ENCODE results near the gene DHH. TPM values are rescaled to one million over a fixed set of nuclear protein-coding genes. Genes with fewer than 3 reads are reported as not detected.

DHH gene
- polyA plus RNA-seq, 1 donor from 2014 or later, result not detected

DNA sequence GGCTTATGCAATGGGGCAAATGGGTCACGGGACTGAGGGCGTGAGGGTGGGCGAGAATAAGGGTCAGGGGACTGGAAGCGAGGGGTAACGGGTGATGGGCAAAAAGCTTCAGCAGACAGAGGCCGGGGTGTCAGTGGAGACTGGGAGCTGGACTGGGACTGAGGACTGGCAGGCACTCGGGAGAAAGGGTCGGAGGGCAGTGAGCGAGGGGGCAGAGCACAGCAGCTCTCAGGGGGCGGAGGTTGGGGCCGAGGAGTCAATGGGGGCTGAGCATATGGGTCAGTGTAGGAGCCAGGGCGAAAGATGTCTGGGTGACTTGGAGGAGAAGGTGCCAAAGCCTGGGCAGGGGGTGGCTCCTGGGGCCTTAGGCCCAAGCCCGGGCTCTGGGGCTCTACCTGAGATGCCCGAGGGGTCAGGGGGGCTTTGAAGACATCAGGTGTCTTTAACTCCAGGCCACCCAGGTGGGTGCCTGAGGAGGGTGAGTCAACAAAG, 54.2 kb downstream of the DHH start:
- Mint-ChIP-seq H3K27me3 (no peaks in the 10 kb centered on the region), H3K4me1 (peaks cover 0 to 4% (median 0%) of the 10 kb centered on the region in 3 donors), H3K27ac (peak overlapping the region in 1 of 3 donors; percentile 91), H3K36me3 (peaks cover 6% of the 10 kb centered on the region), H3K4me3 (no peak overlapping the region), H3K9me3 (no peaks in the 10 kb centered on the region)

DNA sequence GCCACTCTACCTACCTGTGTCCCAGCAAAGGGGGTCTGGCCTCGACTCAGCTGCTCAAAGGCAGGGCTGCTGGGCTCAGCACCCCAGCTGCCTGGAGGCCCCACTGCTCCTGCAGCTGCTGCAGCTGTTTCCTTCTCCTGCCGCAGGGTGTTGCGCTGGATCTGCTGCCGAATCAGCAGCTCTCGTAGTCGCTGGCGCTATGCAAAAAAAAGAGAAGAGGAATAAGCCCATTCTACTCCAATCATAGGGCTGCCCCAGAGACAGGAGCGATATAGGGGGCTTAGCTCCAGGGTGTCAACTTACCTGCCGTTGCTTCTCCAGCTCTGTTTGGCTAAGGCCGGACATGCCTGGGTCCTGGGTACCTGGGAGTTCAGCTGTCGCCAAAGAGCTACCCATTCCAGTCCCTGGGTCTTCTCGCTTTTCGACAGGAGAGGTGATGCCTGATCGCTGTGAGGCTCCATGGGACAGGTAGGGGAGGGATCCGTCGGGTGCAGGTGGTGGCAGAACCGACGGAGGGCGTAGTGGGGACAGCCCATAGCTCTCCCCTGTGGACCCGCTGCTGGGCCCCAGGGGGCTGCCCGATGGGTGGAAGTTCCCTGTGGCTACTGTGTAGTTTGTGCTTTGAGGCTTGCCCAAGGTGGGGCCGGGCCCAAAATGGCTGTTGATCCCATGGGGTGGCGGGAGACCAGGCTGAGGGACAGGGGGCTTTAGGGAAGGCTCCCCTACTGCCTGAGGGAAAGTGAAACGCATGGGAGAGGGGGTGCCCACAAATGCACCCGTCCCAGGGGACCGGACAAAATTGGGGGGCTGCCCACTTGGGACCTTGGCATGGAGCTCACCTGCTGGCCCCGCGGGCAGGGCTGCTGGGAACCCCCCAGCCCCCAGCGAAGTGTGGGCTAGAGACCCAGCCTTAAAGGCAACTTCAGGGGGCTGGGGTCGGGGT, 54.9 kb downstream of the DHH start:
- peaks cover 0 to 4% (median 0%) of the 10 kb centered on the region in 3 donors for H3K4me1 Mint-ChIP-seq
- H3K36me3 Mint-ChIP-seq, result peaks cover 5% of the 10 kb centered on the region
- no peaks in the 10 kb centered on the region for H3K27me3 Mint-ChIP-seq
- peak overlapping the region in 1 of 3 donors; percentile 91 for H3K27ac Mint-ChIP-seq
- no peak overlapping the region for H3K4me3 Mint-ChIP-seq
- H3K9me3 Mint-ChIP-seq, result no peaks in the 10 kb centered on the region

GRCh38 chr12:49038291-49038955, 56.2 kb downstream of the DHH start:
- Mint-ChIP-seq H3K36me3 (peaks cover 3% of the 10 kb centered on the region), H3K4me3 (no peak overlapping the region), H3K27ac (peak overlapping the region in 1 of 3 donors; percentile 19), H3K27me3 (no peaks in the 10 kb centered on the region), H3K4me1 (peaks cover 0 to 1% (median 0%) of the 10 kb centered on the region in 3 donors), H3K9me3 (no peaks in the 10 kb centered on the region)

DNA sequence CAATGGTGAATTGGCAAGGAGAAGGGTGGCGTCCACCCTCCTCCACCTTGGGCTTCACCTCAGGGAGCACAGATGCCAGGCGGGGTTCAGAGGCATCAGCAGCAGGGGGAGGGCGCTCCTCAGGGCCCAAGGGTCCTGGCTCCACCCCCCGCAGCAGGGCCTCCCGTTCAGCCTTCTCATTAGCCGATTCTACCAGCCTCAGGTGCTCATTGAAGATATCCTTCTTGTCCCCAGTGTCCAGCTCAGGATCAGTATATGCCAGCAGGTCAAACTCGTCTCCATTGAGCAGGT, 56.7 kb downstream of the DHH start:
- Mint-ChIP-seq H3K36me3 (peaks cover 3% of the 10 kb centered on the region), H3K9me3 (no peaks in the 10 kb centered on the region), H3K4me3 (no peak overlapping the region), H3K27ac (no peak overlapping the region), H3K27me3 (no peaks in the 10 kb centered on the region), H3K4me1 (peaks cover 0 to 1% (median 0%) of the 10 kb centered on the region in 3 donors)

DNA sequence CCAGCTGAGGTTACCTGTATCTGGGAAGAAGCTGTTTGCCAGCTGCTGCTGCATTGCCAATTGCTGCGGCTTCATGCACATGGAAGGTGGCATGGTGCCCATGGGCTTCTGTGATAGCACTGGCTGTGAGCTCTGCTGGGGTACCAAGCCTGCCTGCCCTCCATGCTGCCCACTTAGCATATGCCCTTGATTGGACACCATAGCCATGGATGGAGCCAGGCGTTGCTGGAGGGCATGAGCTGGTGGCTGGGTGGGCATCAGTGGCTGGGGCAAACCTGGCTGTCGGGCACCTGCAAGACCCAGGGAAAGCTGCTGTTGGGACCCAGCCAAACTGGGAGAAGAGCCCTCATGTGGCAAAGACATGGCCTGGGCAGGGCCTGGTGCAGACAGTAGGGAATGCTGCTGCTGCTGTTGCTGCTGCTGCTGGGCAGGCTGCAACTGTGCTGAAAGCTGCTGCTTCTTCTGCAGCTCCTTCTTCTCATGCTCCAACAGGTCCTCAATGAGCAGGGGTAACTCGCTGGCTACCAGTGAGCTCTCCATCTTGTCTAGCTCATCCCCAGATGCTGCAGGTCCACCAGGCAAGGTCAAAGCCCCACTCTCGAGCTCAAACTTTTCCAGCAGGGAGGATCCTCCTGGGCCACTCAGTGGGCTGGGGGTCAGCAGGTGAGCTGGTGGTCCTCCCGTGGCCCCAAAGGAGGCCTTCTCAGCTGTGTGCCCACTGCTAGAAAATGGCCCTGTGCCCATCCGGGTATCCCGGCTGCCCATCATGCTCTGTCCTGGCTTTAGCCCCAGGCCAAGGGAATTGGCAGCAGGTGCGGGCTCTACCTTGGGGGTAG, 57.3 kb downstream of the DHH start:
- peaks cover 0 to 1% (median 0%) of the 10 kb centered on the region in 3 donors for H3K4me1 Mint-ChIP-seq
- H3K36me3 Mint-ChIP-seq, result peaks cover 3% of the 10 kb centered on the region

More for the DNA sequence above, 57.3 kb downstream of the DHH start:
- Mint-ChIP-seq H3K27me3 (no peaks in the 10 kb centered on the region), H3K27ac (no peak overlapping the region), H3K4me3 (no peak overlapping the region), H3K9me3 (no peaks in the 10 kb centered on the region)

Other genes starting within 250 kb of the DHH start
- gene DDX23, start 242.6 kb downstream of the DHH start, polyA plus RNA-seq, result 51.8 TPM
- 2.6 TPM for gene RND1, start 228.9 kb downstream of the DHH start, polyA plus RNA-seq
- 88.9 TPM for gene FKBP11, start 169.3 kb downstream of the DHH start, polyA plus RNA-seq
- gene ARF3, start 137.3 kb downstream of the DHH start, polyA plus RNA-seq, result 20.2 TPM
- not detected for gene WNT10B, start 123.1 kb downstream of the DHH start, polyA plus RNA-seq
- 0.19 TPM for gene WNT1, start 116.5 kb downstream of the DHH start, polyA plus RNA-seq
- not detected for gene DDN, start 95.4 kb downstream of the DHH start, polyA plus RNA-seq
- gene PRKAG1, start 76.0 kb downstream of the DHH start, polyA plus RNA-seq, result 45.6 TPM
- 19.7 TPM for gene KMT2D, start 34.0 kb downstream of the DHH start, polyA plus RNA-seq
- gene RHEBL1, start 24.8 kb downstream of the DHH start, polyA plus RNA-seq, result 3.2 TPM
- 37.3 TPM for gene LMBR1L, start 16.0 kb upstream of the DHH start, polyA plus RNA-seq
- gene TUBA1B, start 36.6 kb upstream of the DHH start, polyA plus RNA-seq, result 396 TPM
- 286 TPM for gene TUBA1A, start 94.3 kb upstream of the DHH start, polyA plus RNA-seq
- 41.4 TPM for gene TUBA1C, start 170.3 kb upstream of the DHH start, polyA plus RNA-seq
- not detected for gene PRPH, start 200.3 kb upstream of the DHH start, polyA plus RNA-seq
- not detected for gene TROAP, start 228.5 kb upstream of the DHH start, polyA plus RNA-seq
- not detected for gene C1QL4, start 242.4 kb upstream of the DHH start, polyA plus RNA-seq

Data from IgD-negative memory B cell (primary cell).